ENCODE measurements around the gene OR5H2. TPM values are rescaled to one million over a fixed set of nuclear protein-coding genes. Genes with fewer than 3 reads are reported as not detected.
A peak's percentile ranks its signal among the peaks of the same experiment; 100 is the strongest.

Gene OR5H2
- total RNA-seq, 4 donors from 2014 or later: not detected

GRCh38 chr3:98328933-98329332 lies 46.6 kb downstream of the OR5H2 start:
- TF ChIP-seq CTCF (IDR thresholded peaks at IDR 0.05) (no peak), POLR2A (IDR thresholded peaks at IDR 0.05) (no peak)
- Histone ChIP-seq H3K36me3 (no peaks in the 10 kb centered on the region), H3K9me3 (no peaks in the 10 kb centered on the region), H3K4me3 (no peak overlapping the region), H3K4me1 (no peaks in the 10 kb centered on the region), H3K27ac (no peak overlapping the region), H3K27me3 (peaks cover 0 to 7% (median 0%) of the 10 kb centered on the region in 4 donors)
- intact Hi-C loops (cut with DNase I): loop anchor here (5.0 kb wide), 1 partner anchor 287 kb away; no protein-coding TSS in a partner anchor
- DNase-seq: no peak
- WGBS, 2 donors: 56 to 69% methylated on average over 2 of the region's 5 CpGs

GRCh38 chr3:98329392-98330124 lies 47.3 kb downstream of the OR5H2 start:
- Histone ChIP-seq H3K27ac (no peak overlapping the region), H3K9me3 (no peaks in the 10 kb centered on the region), H3K27me3 (peaks cover 0 to 10% (median 0%) of the 10 kb centered on the region in 4 donors), H3K4me1 (no peaks in the 10 kb centered on the region), H3K4me3 (no peak overlapping the region), H3K36me3 (no peaks in the 10 kb centered on the region)
- TF ChIP-seq CTCF (IDR thresholded peaks at IDR 0.05): peak; percentile 16 to 79 (median 52)
- no peak for TF ChIP-seq POLR2A (IDR thresholded peaks at IDR 0.05)
- WGBS, 2 donors: 0% methylated on average over 2 to 6 of the region's 6 CpGs
- DNase-seq: no peak
- intact Hi-C loops (cut with DNase I): loop anchor here (5.0 kb wide), 1 partner anchor 287 kb away; no protein-coding TSS in a partner anchor

- intact Hi-C loops (cut with DNase I): no loop called here
- WGBS, 2 donors: 71 to 80% methylated on average over 1 of the region's 1 CpG
These were observed 49.0 kb downstream of the OR5H2 start for GRCh38 chr3:98331329-98331728.

More at GRCh38 chr3:98331329-98331728, 49.0 kb downstream of the OR5H2 start:
- Histone ChIP-seq H3K36me3 (no peaks in the 10 kb centered on the region), H3K27ac (no peak overlapping the region), H3K9me3 (no peaks in the 10 kb centered on the region), H3K27me3 (peaks cover 0 to 11% (median 0%) of the 10 kb centered on the region in 4 donors), H3K4me1 (no peaks in the 10 kb centered on the region), H3K4me3 (no peak overlapping the region)
- TF ChIP-seq POLR2A (IDR thresholded peaks at IDR 0.05) (no peak), CTCF (IDR thresholded peaks at IDR 0.05) (no peak)
- DNase-seq: no peak

Other genes with a start within 250 kb of the OR5H2 start
- gene GABRR3, start 247.2 kb upstream of the OR5H2 start, total RNA-seq: not detected
- not detected for gene OR5AC2, start 195.3 kb upstream of the OR5H2 start, total RNA-seq
- not detected for gene OR5H1, start 151.8 kb upstream of the OR5H2 start, total RNA-seq
- gene OR5H14, start 135.0 kb upstream of the OR5H2 start, total RNA-seq: not detected
- not detected for gene OR5H15, start 115.8 kb upstream of the OR5H2 start, total RNA-seq
- gene OR5H6, start 18.3 kb upstream of the OR5H2 start, total RNA-seq: not detected
- gene OR5K4, start 71.3 kb downstream of the OR5H2 start, total RNA-seq: not detected
- not detected for gene OR5K3, start 108.2 kb downstream of the OR5H2 start, total RNA-seq
- not detected for gene OR5K1, start 180.7 kb downstream of the OR5H2 start, total RNA-seq
- gene OR5K2, start 215.2 kb downstream of the OR5H2 start, total RNA-seq: not detected
- gene CLDND1, start 240.4 kb downstream of the OR5H2 start, total RNA-seq: 100 to 1,000 TPM in 2 of 4 donors, 10 to 100 TPM in 2; 80.0 to 192 (median 109) TPM
- gene GPR15, start 249.5 kb downstream of the OR5H2 start, total RNA-seq: 1 to 10 TPM; 1.5 to 2.7 (median 1.7) TPM

Measured in esophagus squamous epithelium (tissue), 5 donors.